Nucleus accumbens (tissue), 56 donors: ENCODE data around the gene WDR90.

Source experiments
- DNase-seq, 56 donors: peaks; one replicate each; lab custom pipeline; 2025; lab: John Stamatoyannopoulos, UW

The WDR90 gene

GRCh38 chr16:674214-674881 lies 25.2 kb downstream of the WDR90 start:
- DNase-seq: no peak

GRCh38 chr16:674968-675883 lies 26.1 kb downstream of the WDR90 start, which contains the start of gene RHBDL1:
Gene RHBDL1, plus strand, starts transcription at chr16:675671. Its CDS starts 120 bp downstream, at chr16:675791.
- peak in 30 of 56 donors; percentile 7 to 76 (median 32) for DNase-seq

- peak in 3 of 56 donors; percentile 27 to 44 (median 31) for DNase-seq
Measured at GRCh38 chr16:675884-676564, 26.9 kb downstream of the WDR90 start.

GRCh38 chr16:676565-676902 lies 27.4 kb downstream of the WDR90 start:
- DNase-seq: no peak

GRCh38 chr16:676913-677312 lies 27.7 kb downstream of the WDR90 start:
- DNase-seq: no peak

- DNase-seq: no peak
Measured at GRCh38 chr16:677316-678190, 28.4 kb downstream of the WDR90 start.

GRCh38 chr16:678209-678857 lies 29.2 kb downstream of the WDR90 start:
- DNase-seq: no peak

GRCh38 chr16:678858-679813 lies 30.0 kb downstream of the WDR90 start:
- DNase-seq: peak in 43 of 56 donors; percentile 32 to 79 (median 64)

GRCh38 chr16:679814-680624 lies 30.9 kb downstream of the WDR90 start, which contains the start of gene STUB1:
Gene STUB1, plus strand, starts transcription at chr16:680410. Its CDS starts 116 bp downstream, at chr16:680526.
- peak; percentile 50 to 97 (median 90) for DNase-seq

- DNase-seq: no peak
Measured at GRCh38 chr16:680625-680945, 31.4 kb downstream of the WDR90 start.

- DNase-seq: peak in 3 of 56 donors; percentile 15 to 27 (median 16)
Measured at GRCh38 chr16:680967-681745, 32.0 kb downstream of the WDR90 start.

GRCh38 chr16:681746-682427 lies 32.7 kb downstream of the WDR90 start:
- no peak for DNase-seq

GRCh38 chr16:682493-683395 lies 33.6 kb downstream of the WDR90 start:
- DNase-seq: no peak

GRCh38 chr16:683396-684070 lies 34.4 kb downstream of the WDR90 start:
- DNase-seq: no peak
